ENCODE measurements around the gene LSR. TPM values are rescaled to one million over a fixed set of nuclear protein-coding genes. Genes with fewer than 3 reads are reported as not detected.

The LSR gene
- total and polyA plus RNA-seq, 2 experiments from 2014 or later = 116 to 212 TPM

- no peak for TF ChIP-seq REST (IDR thresholded peaks at IDR 0.05; ENCODE audit: unreplicated experiment)
- no peak for TF ChIP-seq ZNF331 (CRISPR knock-in tag; IDR thresholded peaks at IDR 0.05; ENCODE audit: low read depth)
- no peak for TF ChIP-seq ETS1 (IDR thresholded peaks at IDR 0.05)
Observed at GRCh38 chr19:35300339-35300649, 51.5 kb downstream of the LSR start (continued).

GRCh38 chr19:35301961-35302360 is 53.2 kb downstream of the LSR start:
- H3K27me3 Mint-ChIP-seq (ENCODE audit: insufficient read depth, low read depth, poor library complexity) = peaks cover 9% of the 10 kb centered on the region
- no peak overlapping the region for H3K27ac Mint-ChIP-seq
- no peak for ATAC-seq
- no peaks in the 10 kb centered on the region for H3K9me3 Mint-ChIP-seq
- Histone ChIP-seq H4K20me1 (replicated peaks; ENCODE audit: insufficient read depth) (no peaks in the 10 kb centered on the region), H3K79me2 (replicated peaks; ENCODE audit: insufficient read depth) (no peaks in the 10 kb centered on the region), H3K36me3 (ENCODE audit: insufficient read depth) (no peaks in the 10 kb centered on the region), H3K27me3 (ENCODE audit: insufficient read depth) (no peaks in the 10 kb centered on the region), H3K4me1 (ENCODE audit: insufficient read depth) (no peaks in the 10 kb centered on the region; the same call in 1 of the 2 replicates), H3K4me2 (no peak overlapping the region), H3K27ac (ENCODE audit: low read depth) (no peak overlapping the region), H3K4me3 (no peak overlapping the region), H3F3A (replicated peaks; ENCODE audit: low read depth) (peaks cover 8% of the 10 kb centered on the region), H3K9me2 (ENCODE audit: insufficient read depth) (no peaks in the 10 kb centered on the region), H2AFZ (no peak overlapping the region)
- TF ChIP-seq, protein P1, sequence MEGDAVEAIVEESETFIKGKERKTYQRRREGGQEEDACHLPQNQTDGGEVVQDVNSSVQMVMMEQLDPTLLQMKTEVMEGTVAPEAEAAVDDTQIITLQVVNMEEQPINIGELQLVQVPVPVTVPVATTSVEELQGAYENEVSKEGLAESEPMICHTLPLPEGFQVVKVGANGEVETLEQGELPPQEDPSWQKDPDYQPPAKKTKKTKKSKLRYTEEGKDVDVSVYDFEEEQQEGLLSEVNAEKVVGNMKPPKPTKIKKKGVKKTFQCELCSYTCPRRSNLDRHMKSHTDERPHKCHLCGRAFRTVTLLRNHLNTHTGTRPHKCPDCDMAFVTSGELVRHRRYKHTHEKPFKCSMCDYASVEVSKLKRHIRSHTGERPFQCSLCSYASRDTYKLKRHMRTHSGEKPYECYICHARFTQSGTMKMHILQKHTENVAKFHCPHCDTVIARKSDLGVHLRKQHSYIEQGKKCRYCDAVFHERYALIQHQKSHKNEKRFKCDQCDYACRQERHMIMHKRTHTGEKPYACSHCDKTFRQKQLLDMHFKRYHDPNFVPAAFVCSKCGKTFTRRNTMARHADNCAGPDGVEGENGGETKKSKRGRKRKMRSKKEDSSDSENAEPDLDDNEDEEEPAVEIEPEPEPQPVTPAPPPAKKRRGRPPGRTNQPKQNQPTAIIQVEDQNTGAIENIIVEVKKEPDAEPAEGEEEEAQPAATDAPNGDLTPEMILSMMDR (conservative IDR thresholded peaks at IDR 0.05; ENCODE audit: low read depth in 2 of 2) = no peak
- TF ChIP-seq ZNF114 (CRISPR knock-in tag; IDR thresholded peaks at IDR 0.05) (no peak), EZH2 (IDR thresholded peaks at IDR 0.05; ENCODE audit: low read depth, unreplicated experiment) (no peak), JUNB (IDR thresholded peaks at IDR 0.05; ENCODE audit: unreplicated experiment) (no peak), ETS1 (IDR thresholded peaks at IDR 0.05) (no peak), ZNF462 (CRISPR knock-in tag; IDR thresholded peaks at IDR 0.05) (no peak), NANOG (IDR thresholded peaks at IDR 0.05; ENCODE audit: borderline replicate concordance) (no peak), STAT1 (IDR thresholded peaks at IDR 0.05; ENCODE audit: unreplicated experiment) (no peak), POLR2AphosphoS5 (IDR thresholded peaks at IDR 0.05; ENCODE audit: low read depth) (no peak), CREB1 (CRISPR knock-in tag; IDR thresholded peaks at IDR 0.05; ENCODE audit: low read depth) (no peak)
- H3K36me3 Mint-ChIP-seq (ENCODE audit: low read depth) = no peaks in the 10 kb centered on the region
- DNase-seq (ENCODE audit: low spot score) = no peak
- peaks cover 5% of the 10 kb centered on the region; the same call in 2 of the 3 replicates for H3K4me1 Mint-ChIP-seq
- H3K4me3 Mint-ChIP-seq = no peak overlapping the region
